ENCODE measurements around the gene SMIM44.

DNA sequence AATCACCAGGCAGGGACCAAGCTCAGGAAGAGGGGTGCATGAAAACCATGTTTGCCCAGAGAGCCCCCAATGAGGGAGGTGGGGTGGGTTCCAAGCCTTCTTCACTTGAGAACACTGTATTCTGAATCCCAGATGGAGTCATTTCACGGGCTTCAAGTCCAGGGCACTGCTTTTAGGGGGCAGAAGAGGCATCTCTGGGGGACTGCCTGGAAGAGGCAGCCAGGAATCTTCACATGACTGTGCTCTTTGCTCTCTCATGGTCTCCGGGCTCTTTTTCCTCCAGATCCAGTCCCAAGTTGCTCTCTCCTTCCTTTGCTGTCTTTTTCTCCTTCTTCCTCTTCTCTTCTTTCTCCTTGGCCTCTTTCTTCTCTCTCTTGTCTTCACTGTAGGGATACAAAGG is 8.6 kb downstream of the SMIM44 start:
- no peak for TF ChIP-seq CTCF (optimal IDR thresholded peaks at IDR 0.05 in 1 of 3, IDR thresholded peaks at IDR 0.05 in 1 of 3, conservative IDR thresholded peaks at IDR 0.05 in 1 of 3; ENCODE audit: extremely low read depth in 1 of 3, insufficient read depth in 2 of 3, low read length in 3 of 3)
- TF ChIP-seq EZH2 (IDR thresholded peaks at IDR 0.05; ENCODE audit: low read length) = no peak
